Activated CD8-positive, alpha-beta T cell treated with anti-CD3 and anti-CD28 coated beads for 36 hours (primary cell): Measurements from ENCODE around the gene ARMC8. TPM values are rescaled to one million over a fixed set of nuclear protein-coding genes. Genes with fewer than 3 reads are reported as not detected.
A peak's percentile ranks its signal among the peaks of the same experiment; 100 is the strongest.

Experiments used
- ATAC-seq: fragments of 200-7000 bp; cut with Tn5 transposase; one replicate; pipeline ENCODE4 v1.10.0; 2021; ENCODE audit warnings: mild to moderate bottlenecking, moderate library complexity
- CTCF ChIA-PET: fragments of 350-600 bp; sonication (Branson Sonifier 250); formaldehyde crosslinking; loops from one replicate; lab custom pipeline; 2021; ENCODE audit warnings: antibody characterized with exemption; lab: Charles Lee
- POLR2A ChIA-PET: fragments of 350-600 bp; sonication (Branson Sonifier 250); formaldehyde crosslinking; loops from one replicate; lab custom pipeline; 2021; ENCODE audit warnings: antibody characterized with exemption; lab: Charles Lee
- DNase-seq: peaks from one replicate; pipeline ENCODE4 v3.0.0-alpha.2; 2020
- H3K27ac Mint-ChIP-seq: one replicate; pipeline ENCODE4 v1.8.0; 2021; ENCODE audit warnings: mild to moderate bottlenecking, mixed read lengths
- H3K27me3 Mint-ChIP-seq: one replicate; pipeline ENCODE4 v1.8.0; 2021; ENCODE audit warnings: mixed read lengths
- H3K36me3 Mint-ChIP-seq: one replicate; pipeline ENCODE4 v1.8.0; 2021; ENCODE audit warnings: low read depth, mixed read lengths
- H3K4me1 Mint-ChIP-seq: one replicate; pipeline ENCODE4 v1.8.0; 2021; ENCODE audit warnings: low read depth, mixed read lengths
- H3K4me3 Mint-ChIP-seq: one replicate; pipeline ENCODE4 v1.8.0; 2021; ENCODE audit warnings: mild to moderate bottlenecking, moderate library complexity, mixed read lengths
- H3K9me3 Mint-ChIP-seq: one replicate; pipeline ENCODE4 v1.8.0; 2021; ENCODE audit warnings: mixed read lengths
- intact Hi-C: fragments of 100-400 bp; cut with micrococcal nuclease; formaldehyde crosslinking; loops from one replicate; pipeline ENCODE4 v1.10.0; 2022
- total RNA-seq, 2 experiments: library from RNA; stranded (reverse); gene quantifications; one replicate each; pipeline ENCODE4 v1.2.3, GENCODE V29; 2021
- TF ChIP-seq, protein P1 (sequence below): fragments of 200-600 bp; IDR thresholded peaks from one replicate; pipeline ENCODE4 v1.8.0; 2022; ENCODE audit warnings: antibody characterized with exemption, mild to moderate bottlenecking

Gene ARMC8
- total RNA-seq, 2 experiments from 2014 or later: 48.1 to 51.4 TPM

DNA sequence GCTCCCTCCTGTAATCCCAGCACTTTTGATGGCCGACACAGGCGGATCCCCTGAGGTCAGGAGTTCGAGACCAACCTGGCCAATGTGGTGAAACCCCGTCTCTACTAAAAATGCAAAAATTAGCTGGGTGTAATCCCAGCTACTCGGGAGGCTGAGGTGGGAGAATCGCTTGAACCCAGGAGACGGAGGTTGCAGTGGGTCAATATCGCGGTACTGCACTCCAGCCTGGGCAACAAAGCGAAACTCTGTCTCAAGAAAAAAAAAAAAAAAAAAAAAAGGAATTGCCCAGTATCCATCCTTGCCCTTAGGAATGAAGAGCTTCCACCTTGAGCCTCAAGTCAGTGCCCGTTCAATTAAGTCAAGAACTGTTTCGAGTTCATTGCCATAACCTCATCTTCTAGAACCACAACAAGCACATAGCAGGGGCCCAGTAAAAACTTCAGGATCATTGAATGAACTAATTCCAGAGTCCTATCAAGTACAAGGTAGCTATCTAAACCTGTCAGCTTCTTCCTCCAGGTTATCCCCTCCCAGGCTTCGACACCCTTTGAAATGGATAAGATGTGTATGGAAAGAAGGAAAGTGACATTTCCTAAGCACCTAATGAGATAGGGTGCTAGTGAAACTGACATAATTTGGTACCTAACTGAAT, 13.2 kb upstream of the ARMC8 start:
- no peaks in the 10 kb centered on the region for H3K9me3 Mint-ChIP-seq
- peak overlapping the region; percentile 98 for H3K4me3 Mint-ChIP-seq
- no peaks in the 10 kb centered on the region for H3K27me3 Mint-ChIP-seq
- CTCF ChIA-PET: interaction anchor here (1.6 to 2.7 kb wide), 3 partner anchors 13 to 107 kb away, joined by 3 to 11 read pairs (median 5); partner anchors contain the start of gene ARMC8
- intact Hi-C loops: no loop called here
- TF ChIP-seq, protein P1, sequence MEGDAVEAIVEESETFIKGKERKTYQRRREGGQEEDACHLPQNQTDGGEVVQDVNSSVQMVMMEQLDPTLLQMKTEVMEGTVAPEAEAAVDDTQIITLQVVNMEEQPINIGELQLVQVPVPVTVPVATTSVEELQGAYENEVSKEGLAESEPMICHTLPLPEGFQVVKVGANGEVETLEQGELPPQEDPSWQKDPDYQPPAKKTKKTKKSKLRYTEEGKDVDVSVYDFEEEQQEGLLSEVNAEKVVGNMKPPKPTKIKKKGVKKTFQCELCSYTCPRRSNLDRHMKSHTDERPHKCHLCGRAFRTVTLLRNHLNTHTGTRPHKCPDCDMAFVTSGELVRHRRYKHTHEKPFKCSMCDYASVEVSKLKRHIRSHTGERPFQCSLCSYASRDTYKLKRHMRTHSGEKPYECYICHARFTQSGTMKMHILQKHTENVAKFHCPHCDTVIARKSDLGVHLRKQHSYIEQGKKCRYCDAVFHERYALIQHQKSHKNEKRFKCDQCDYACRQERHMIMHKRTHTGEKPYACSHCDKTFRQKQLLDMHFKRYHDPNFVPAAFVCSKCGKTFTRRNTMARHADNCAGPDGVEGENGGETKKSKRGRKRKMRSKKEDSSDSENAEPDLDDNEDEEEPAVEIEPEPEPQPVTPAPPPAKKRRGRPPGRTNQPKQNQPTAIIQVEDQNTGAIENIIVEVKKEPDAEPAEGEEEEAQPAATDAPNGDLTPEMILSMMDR: no peak
- POLR2A ChIA-PET: interaction anchor here (0.7 to 5.1 kb wide), 7 partner anchors 9 to 1986 kb away, joined by 3 to 46 read pairs (median 3); partner anchors contain the start of gene ARMC8
- H3K4me1 Mint-ChIP-seq: peaks cover 29% of the 10 kb centered on the region
- peak; percentile 1 for ATAC-seq
- peaks cover 25% of the 10 kb centered on the region for H3K36me3 Mint-ChIP-seq
- DNase-seq: no peak
- peak overlapping the region; percentile 98 for H3K27ac Mint-ChIP-seq

DNA sequence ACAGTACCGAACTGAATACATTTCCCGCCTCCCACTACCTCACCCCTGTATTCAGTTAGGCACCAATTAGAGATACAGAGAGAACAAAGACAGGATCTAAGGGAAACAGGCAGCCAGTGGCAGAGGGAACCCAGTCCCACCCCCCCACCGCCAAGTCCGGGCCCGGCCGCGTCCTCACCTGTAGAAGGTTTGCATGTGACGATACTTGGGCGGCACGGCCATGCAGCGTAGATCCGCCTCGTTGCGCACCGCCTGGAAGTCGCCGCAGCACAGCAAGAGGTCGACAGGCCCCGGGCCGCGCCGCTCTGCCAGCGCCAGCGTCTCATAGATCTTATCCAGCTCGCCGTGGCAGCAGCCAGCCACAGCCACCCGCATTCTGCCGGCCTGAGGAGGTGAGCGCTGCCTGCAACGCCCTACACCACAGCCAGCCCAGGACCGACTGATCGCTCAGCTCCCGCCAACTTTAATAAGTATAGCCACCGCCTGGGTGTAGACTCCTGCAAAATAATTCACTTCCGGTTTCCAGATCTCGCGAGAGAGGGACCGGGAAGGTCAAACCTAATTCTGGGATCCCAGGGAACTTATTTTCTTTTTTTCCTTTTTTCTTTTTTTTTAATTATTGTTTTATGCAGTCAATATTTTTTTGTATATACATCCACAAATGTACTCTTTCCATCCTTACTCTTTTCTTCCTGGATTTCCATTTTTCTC, 12.5 kb upstream of the ARMC8 start, which contains the start of gene DBR1:
DBR1 (minus strand) TSS at position 501 of the 711 bp plus-strand sequence; CDS start at position 375, 126 bp downstream.
- TF ChIP-seq, protein P1: no peak
- H3K4me3 Mint-ChIP-seq: peak within 1 kb of the TSS; percentile 98
- H3K27ac Mint-ChIP-seq: peak within 1 kb of the TSS; percentile 98
- peaks cover 29% of the 10 kb centered on the region for H3K4me1 Mint-ChIP-seq
- ChIA-PET POLR2A (interaction anchor here (1.0 to 5.1 kb wide), 8 partner anchors 9 to 1987 kb away, joined by 3 to 46 read pairs (median 3); partner anchors contain the start of gene ARMC8), CTCF (interaction anchor here (1.6 to 2.7 kb wide), 2 partner anchors 13 to 106 kb away, joined by 5 to 11 read pairs; partner anchors contain the start of gene ARMC8)
- H3K27me3 Mint-ChIP-seq: no peaks in the 10 kb centered on the region
- DNase-seq (peak; percentile 84), ATAC-seq (peak; percentile 90)
- intact Hi-C loops: loop anchor here (5.0 kb wide), 1 partner anchor 158 kb away; no protein-coding TSS in a partner anchor
- no peaks in the 10 kb centered on the region for H3K9me3 Mint-ChIP-seq
- peaks cover 23% of the 10 kb centered on the region for H3K36me3 Mint-ChIP-seq

DNA sequence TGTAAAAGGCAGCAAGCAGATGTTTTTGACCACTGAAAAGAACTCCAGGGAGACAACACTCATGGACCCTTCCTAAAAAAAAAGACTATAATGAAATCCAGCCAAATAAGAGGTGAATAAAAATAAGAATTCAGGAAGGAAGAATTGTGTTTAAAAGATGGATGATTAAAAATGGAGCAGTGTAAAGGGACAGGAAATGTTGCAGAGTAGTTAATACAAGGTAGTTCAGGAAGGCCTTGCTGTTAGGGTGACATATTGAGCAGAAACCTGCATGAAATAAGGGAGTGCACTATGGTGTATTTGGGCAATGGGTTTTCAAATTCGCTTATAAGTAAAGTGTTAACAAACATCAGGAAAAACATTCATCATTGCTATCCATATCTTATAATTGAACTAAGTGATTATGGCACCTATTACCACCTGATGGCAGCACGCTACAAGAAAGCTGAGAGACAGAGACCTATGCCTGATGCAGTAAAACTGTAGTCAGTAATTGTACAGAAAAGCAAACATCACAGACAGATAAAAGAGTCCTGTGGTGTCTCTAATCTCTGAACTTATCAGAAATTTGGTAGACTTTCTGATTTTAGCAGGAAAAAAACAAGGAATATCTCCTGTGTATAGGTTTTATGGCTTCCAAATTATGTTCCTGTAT, 6.6 kb upstream of the ARMC8 start:
- no peaks in the 10 kb centered on the region for H3K4me1 Mint-ChIP-seq
- H3K27ac Mint-ChIP-seq: no peak overlapping the region
- peak; percentile 60 for DNase-seq
- peaks cover 3% of the 10 kb centered on the region for H3K27me3 Mint-ChIP-seq
- H3K4me3 Mint-ChIP-seq: no peak overlapping the region
- intact Hi-C loops: loop anchor here (10.0 kb wide), 1 partner anchor 54 kb away; no protein-coding TSS in a partner anchor
- peak; percentile 93 for ATAC-seq
- no peaks in the 10 kb centered on the region for H3K36me3 Mint-ChIP-seq
- TF ChIP-seq, protein P1: peak; percentile 66
- ChIA-PET CTCF (interaction anchor here (0.8 to 1.7 kb wide), 9 partner anchors 10 to 169 kb away, joined by 3 to 7 read pairs (median 4); partner anchors contain the start of gene MRAS), POLR2A (interaction anchor here (0.7 kb wide), 1 partner anchor 51 kb away, joined by 3 read pairs; no protein-coding TSS in a partner anchor)
- H3K9me3 Mint-ChIP-seq: no peaks in the 10 kb centered on the region

DNA sequence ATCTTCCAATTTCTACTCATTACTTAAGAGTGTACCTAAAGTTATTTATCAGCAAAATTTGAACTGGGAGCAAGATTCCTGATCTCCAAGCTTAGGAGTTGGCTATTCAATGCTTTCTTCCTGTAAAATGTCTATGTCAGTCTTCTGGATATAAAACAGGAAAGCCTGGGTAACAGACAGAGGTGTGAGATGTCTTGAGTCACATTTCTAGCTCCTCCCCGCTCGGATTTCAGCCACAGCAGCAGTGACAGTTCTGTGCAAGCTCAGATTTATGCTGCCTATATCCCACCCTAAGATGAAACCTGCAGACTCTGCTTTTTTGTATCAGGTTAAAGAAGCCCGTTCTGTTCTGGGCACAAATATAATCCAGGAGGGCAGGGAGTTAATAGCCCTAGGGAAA, 2.1 kb upstream of the ARMC8 start:
- POLR2A ChIA-PET: interaction anchor here (4.4 kb wide), 1 partner anchor 11 kb away, joined by 46 read pairs; the partner anchor contains the start of gene DBR1
- Mint-ChIP-seq H3K9me3 (no peaks in the 10 kb centered on the region), H3K4me3 (no peak overlapping the region), H3K4me1 (peaks cover 20% of the 10 kb centered on the region), H3K36me3 (peaks cover 7% of the 10 kb centered on the region), H3K27me3 (peaks cover 3% of the 10 kb centered on the region), H3K27ac (no peak overlapping the region)
- TF ChIP-seq, protein P1: no peak
- DNase-seq (no peak), ATAC-seq (no peak)
- intact Hi-C loops: loop anchor here (5.0 to 10.0 kb wide), 2 partner anchors 50 to 142 kb away; partner anchors contain the start of gene NME9
- CTCF ChIA-PET: interaction anchor here (0.7 to 1.8 kb wide), 2 partner anchors 99 to 731 kb away, joined by 3 to 4 read pairs; no protein-coding TSS in a partner anchor
